ENCODE measurements around the gene ESPNL. TPM values are rescaled to one million over a fixed set of nuclear protein-coding genes. Genes with fewer than 3 reads are reported as not detected.

The ESPNL gene
- total and polyA plus RNA-seq, 2 of the 4 experiments (the other 2 are of a cell fraction), result 2.0 TPM

DNA sequence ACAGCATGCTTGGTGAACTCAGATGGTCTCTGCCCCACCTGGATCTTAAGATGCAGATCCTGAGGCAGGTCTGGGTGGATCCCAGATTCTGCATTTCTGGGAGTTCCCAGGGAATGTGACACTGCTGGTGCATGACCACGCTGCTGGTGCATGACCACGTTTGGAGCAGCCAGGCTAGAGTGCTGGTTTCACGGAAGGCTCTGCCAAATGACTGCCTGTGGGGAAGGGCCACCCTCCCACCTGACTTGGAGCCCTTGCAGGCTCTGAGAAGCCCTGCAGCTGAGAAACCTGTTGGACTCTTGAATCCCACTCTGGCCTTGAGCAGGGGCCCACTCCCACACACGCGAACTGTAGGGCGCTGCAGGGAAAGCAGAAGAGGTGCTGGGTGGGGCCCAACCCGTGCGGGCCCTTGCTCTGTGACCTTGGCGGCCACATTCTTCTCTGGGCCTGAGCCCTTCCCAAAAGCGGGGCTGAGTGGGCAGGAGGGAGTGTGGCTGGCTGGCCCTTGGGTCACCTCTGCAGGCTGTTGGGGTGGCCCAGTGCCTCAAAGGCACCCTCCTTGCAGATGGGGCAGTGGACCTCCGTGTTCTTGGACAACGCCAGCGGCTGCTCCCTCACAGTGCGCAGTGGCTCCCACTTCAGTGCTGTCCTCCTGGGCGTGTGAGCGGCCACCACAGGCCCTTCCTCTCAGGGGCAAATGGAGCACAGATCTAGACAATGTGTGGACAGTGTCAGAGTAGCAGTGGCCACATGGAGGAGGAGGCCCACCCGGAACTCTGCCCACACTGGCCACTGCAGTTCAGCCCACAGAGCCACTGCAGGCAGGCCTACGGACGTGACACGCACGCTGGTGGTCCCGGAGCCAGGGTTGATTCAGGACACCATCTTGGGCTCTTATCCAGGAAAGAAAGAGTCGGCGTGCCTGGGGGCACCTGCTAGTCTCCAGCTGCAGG is 66.5 kb downstream of the ESPNL start:
- intact Hi-C loops (cut with micrococcal nuclease) (no loop called here), in situ Hi-C loops (cut with MboI; ENCODE audit: low sequenced_read_pairs) (no loop called here), dilution Hi-C loops (cut with HindIII; ENCODE audit: low sequenced_read_pairs, unreplicated experiment) (no loop called here)
- Histone ChIP-seq H4K91ac (ENCODE audit: insufficient read depth, low read depth, low read length) (peak overlapping the region; percentile 96; the same call in 1 of the 2 replicates), H3K9me1 (ENCODE audit: insufficient read depth, low read length) (peaks cover 32% of the 10 kb centered on the region), H4K20me1 (ENCODE audit: insufficient read depth, low read length) (peaks cover 8% of the 10 kb centered on the region), H3K4me2 (ENCODE audit: low read depth, low read length) (no peak overlapping the region), H2BK15ac (ENCODE audit: low read depth, low read length) (no peak overlapping the region), H3K36me3 (ENCODE audit: control insufficient read depth, insufficient read depth, low read length) (peaks cover 18% of the 10 kb centered on the region), H3K23ac (ENCODE audit: low read depth, low read length) (no peak overlapping the region), H2AK9ac (replicated peaks; ENCODE audit: low read depth, low read length, poor library complexity) (no peak overlapping the region), H3K4me1 (ENCODE audit: control insufficient read depth, insufficient read depth, low read length) (peaks cover 35% of the 10 kb centered on the region), H3K14ac (replicated peaks; ENCODE audit: low read depth, low read length) (no peak overlapping the region), H2AFZ (replicated peaks; ENCODE audit: low read length, poor library complexity) (peak overlapping the region; percentile 23), H3K4ac (ENCODE audit: low read depth, low read length) (no peak overlapping the region; the same call in 1 of the 2 replicates), H3K79me1 (ENCODE audit: low read depth in 1 of 2, low read length in 2 of 2) (peaks cover 3 to 20% of the 10 kb centered on the region in 2 experiments; a peak in 3 of 4 replicates), H4K8ac (ENCODE audit: low read depth in 2 of 2, low read length in 2 of 2) (no peak overlapping the region), H3K56ac (ENCODE audit: extremely low read depth, insufficient read depth, low read length) (no peak overlapping the region), H4K5ac (ENCODE audit: low read depth, low read length) (no peak overlapping the region), H2AK5ac (ENCODE audit: low read depth, low read length) (peak overlapping the region; percentile 33), H3K27me3 (ENCODE audit: control insufficient read depth, insufficient read depth, low read length) (peaks cover 2% of the 10 kb centered on the region; the same call in 1 of the 2 replicates), H2BK5ac (ENCODE audit: low read depth, low read length, poor library complexity, severe bottlenecking) (peak overlapping the region; percentile 4), H3K9ac (ENCODE audit: low read depth, low read length) (no peak overlapping the region), H3K9me3 (ENCODE audit: control insufficient read depth, insufficient read depth, low read length) (no peaks in the 10 kb centered on the region), H3K4me3 (ENCODE audit: insufficient read depth, low read depth, low read length) (no peak overlapping the region), H2BK20ac (ENCODE audit: low read depth, low read length) (no peak overlapping the region), H2BK120ac (ENCODE audit: low read depth, low read length) (no peak overlapping the region), H3K18ac (ENCODE audit: low read depth, low read length) (no peak overlapping the region), H3K27ac (ENCODE audit: insufficient read depth, low read length) (no peak overlapping the region)
- CTCF ChIA-PET, result no interaction called here
- BruUV-seq (replicated peaks), result no TSS peak
- POLR2A ChIA-PET (ENCODE audit: unreplicated experiment), result no interaction called here
- DNase-seq, result no peak
- no peak for TF ChIP-seq POLR2A (IDR thresholded peaks at IDR 0.05; ENCODE audit: low read depth, low read length)
- TF ChIP-seq SMC3 (IDR thresholded peaks at IDR 0.05; ENCODE audit: low read depth, low read length), result no peak
- TF ChIP-seq, protein P1, sequence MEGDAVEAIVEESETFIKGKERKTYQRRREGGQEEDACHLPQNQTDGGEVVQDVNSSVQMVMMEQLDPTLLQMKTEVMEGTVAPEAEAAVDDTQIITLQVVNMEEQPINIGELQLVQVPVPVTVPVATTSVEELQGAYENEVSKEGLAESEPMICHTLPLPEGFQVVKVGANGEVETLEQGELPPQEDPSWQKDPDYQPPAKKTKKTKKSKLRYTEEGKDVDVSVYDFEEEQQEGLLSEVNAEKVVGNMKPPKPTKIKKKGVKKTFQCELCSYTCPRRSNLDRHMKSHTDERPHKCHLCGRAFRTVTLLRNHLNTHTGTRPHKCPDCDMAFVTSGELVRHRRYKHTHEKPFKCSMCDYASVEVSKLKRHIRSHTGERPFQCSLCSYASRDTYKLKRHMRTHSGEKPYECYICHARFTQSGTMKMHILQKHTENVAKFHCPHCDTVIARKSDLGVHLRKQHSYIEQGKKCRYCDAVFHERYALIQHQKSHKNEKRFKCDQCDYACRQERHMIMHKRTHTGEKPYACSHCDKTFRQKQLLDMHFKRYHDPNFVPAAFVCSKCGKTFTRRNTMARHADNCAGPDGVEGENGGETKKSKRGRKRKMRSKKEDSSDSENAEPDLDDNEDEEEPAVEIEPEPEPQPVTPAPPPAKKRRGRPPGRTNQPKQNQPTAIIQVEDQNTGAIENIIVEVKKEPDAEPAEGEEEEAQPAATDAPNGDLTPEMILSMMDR (conservative IDR thresholded peaks at IDR 0.05; ENCODE audit: low read depth, low read length), result no peak
- no peak for TF ChIP-seq MAZ (IDR thresholded peaks at IDR 0.05; ENCODE audit: borderline replicate concordance, low read depth, low read length)
- no peak for TF ChIP-seq MXI1 (IDR thresholded peaks at IDR 0.05; ENCODE audit: borderline replicate concordance, low read depth, low read length)
- no peak for TF ChIP-seq BHLHE40 (IDR thresholded peaks at IDR 0.05; ENCODE audit: low read depth, low read length)
- no peak for TF ChIP-seq FOS (IDR thresholded peaks at IDR 0.05; ENCODE audit: low read depth, low read length)
- TF ChIP-seq, protein P2, sequence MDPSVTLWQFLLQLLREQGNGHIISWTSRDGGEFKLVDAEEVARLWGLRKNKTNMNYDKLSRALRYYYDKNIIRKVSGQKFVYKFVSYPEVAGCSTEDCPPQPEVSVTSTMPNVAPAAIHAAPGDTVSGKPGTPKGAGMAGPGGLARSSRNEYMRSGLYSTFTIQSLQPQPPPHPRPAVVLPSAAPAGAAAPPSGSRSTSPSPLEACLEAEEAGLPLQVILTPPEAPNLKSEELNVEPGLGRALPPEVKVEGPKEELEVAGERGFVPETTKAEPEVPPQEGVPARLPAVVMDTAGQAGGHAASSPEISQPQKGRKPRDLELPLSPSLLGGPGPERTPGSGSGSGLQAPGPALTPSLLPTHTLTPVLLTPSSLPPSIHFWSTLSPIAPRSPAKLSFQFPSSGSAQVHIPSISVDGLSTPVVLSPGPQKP (IDR thresholded peaks at IDR 0.05; ENCODE audit: borderline replicate concordance, low read depth, low read length), result no peak
- no peak for TF ChIP-seq RAD21 (IDR thresholded peaks at IDR 0.05; ENCODE audit: low read length)
- TF ChIP-seq CEBPB (IDR thresholded peaks at IDR 0.05; ENCODE audit: low read depth, low read length), result no peak
- TF ChIP-seq CHD1 (IDR thresholded peaks at IDR 0.05; ENCODE audit: low read depth, low read length), result no peak
- TF ChIP-seq NFE2L2 (IDR thresholded peaks at IDR 0.05; ENCODE audit: low read depth, low read length), result no peak
- no peak for TF ChIP-seq RFX5 (IDR thresholded peaks at IDR 0.05; ENCODE audit: low read depth, low read length)
- TF ChIP-seq RCOR1 (IDR thresholded peaks at IDR 0.05; ENCODE audit: insufficient replicate concordance, low read length), result no peak
- ATAC-seq (ENCODE audit: low read depth), result no peak
- WGBS, 2 experiments (ENCODE audit: extremely low coverage in 2 of 2, insufficient read length in 1 of 2), result 91% methylated on average over 20 of the region's 24 CpGs; no CpG with 5 or more reads in 1 of the 2 experiments

Measured in IMR-90 (cell line).